HEK293 (cell line): ENCODE results near the gene NIPSNAP2.

Experiments used
- ATF2 ChIP-seq: fragments of 450-650 bp; formaldehyde crosslinking; IDR thresholded peaks from 2 replicates; pipeline ENCODE4 v1.5.1; 2016; ENCODE audit warnings: missing biosample characterization, missing genetic modification characterization, low read depth
- CTCF ChIP-seq: fragments of 450-650 bp; formaldehyde crosslinking; IDR thresholded peaks from 2 replicates; pipeline ENCODE4 v1.5.1; 2016; ENCODE audit warnings: missing biosample characterization, missing genetic modification characterization
- GLI2 ChIP-seq: fragments of 450-650 bp; formaldehyde crosslinking; IDR thresholded peaks from 2 replicates; pipeline ENCODE4; 2017; ENCODE audit warnings: missing biosample characterization, missing genetic modification characterization, low read depth, borderline replicate concordance
- ZBTB17 ChIP-seq: fragments of 450-650 bp; formaldehyde crosslinking; IDR thresholded peaks from 2 replicates; pipeline ENCODE4 v1.5.1; 2016; ENCODE audit warnings: missing biosample characterization, missing genetic modification characterization
- ZBTB21 ChIP-seq: fragments of 450-650 bp; formaldehyde crosslinking; IDR thresholded peaks from 2 replicates; pipeline ENCODE4 v1.5.1; 2017; ENCODE audit warnings: missing biosample characterization, missing genetic modification characterization
- ZNF768 ChIP-seq: fragments of 450-650 bp; formaldehyde crosslinking; IDR thresholded peaks from 2 replicates; pipeline ENCODE4 v1.5.1; 2018; ENCODE audit warnings: missing biosample characterization, mild to moderate bottlenecking, missing genetic modification characterization

- TF ChIP-seq CTCF (tag by site-specific recombination) (no peak), ZBTB17 (tag by site-specific recombination) (no peak), GLI2 (tag by site-specific recombination) (no peak), ATF2 (tag by site-specific recombination) (no peak), ZBTB21 (tag by site-specific recombination) (no peak), ZNF768 (tag by site-specific recombination) (no peak)
These were observed 64.7 kb downstream of the NIPSNAP2 start for GRCh38 chr7:56028942-56029630.
